SIG-M5 (cell line): ENCODE measurements around the gene C11orf91.
"Not testable (repeated sequence)": the region's sequence is repeated elsewhere in the genome, so short reads cannot be mapped to it uniquely, and the experiment has no call there.

Experiments used
- DNase-seq: peaks from one replicate; lab custom pipeline; 2025; lab: John Stamatoyannopoulos, UW

The C11orf91 gene

GRCh38 chr11:33700502-33701271 lies at the start of gene C11orf91:
C11orf91 (minus strand) TSS chr11:33700826; CDS start chr11:33700740, 86 bp downstream.
- DNase-seq: peak; percentile 5

- no peak for DNase-seq
Measured at GRCh38 chr11:33747979-33748378, 47.4 kb upstream of the C11orf91 start.

GRCh38 chr11:33743291-33743690 lies 42.7 kb upstream of the C11orf91 start:
- no peak for DNase-seq

GRCh38 chr11:33742249-33742851 lies 41.7 kb upstream of the C11orf91 start:
- no peak for DNase-seq

GRCh38 chr11:33741806-33742205 lies 41.2 kb upstream of the C11orf91 start:
- no peak for DNase-seq

GRCh38 chr11:33737362-33737821 lies 36.8 kb upstream of the C11orf91 start:
- DNase-seq: no peak

GRCh38 chr11:33736148-33736812 lies 35.7 kb upstream of the C11orf91 start, which contains the start of gene CD59:
CD59 (minus strand) TSS chr11:33736423; CDS start chr11:33722445, 13,978 bp downstream.
- no peak for DNase-seq

- no peak for DNase-seq
Measured at GRCh38 chr11:33735271-33736147, 34.9 kb upstream of the C11orf91 start.

GRCh38 chr11:33734441-33735270 lies 34.0 kb upstream of the C11orf91 start:
- no peak for DNase-seq

- no peak for DNase-seq
Measured at GRCh38 chr11:33733980-33734379, 33.4 kb upstream of the C11orf91 start.

- DNase-seq: peak; percentile 3
Measured at GRCh38 chr11:33731723-33732531, 31.3 kb upstream of the C11orf91 start.

GRCh38 chr11:33730716-33731115 lies 30.1 kb upstream of the C11orf91 start:
- DNase-seq: no peak

GRCh38 chr11:33729072-33729664 lies 28.5 kb upstream of the C11orf91 start:
- DNase-seq: not testable (repeated sequence)

GRCh38 chr11:33727539-33727938 lies 26.9 kb upstream of the C11orf91 start:
- DNase-seq: not testable (repeated sequence)

GRCh38 chr11:33725496-33725895 lies 24.9 kb upstream of the C11orf91 start:
- DNase-seq: no peak

- no peak for DNase-seq
Measured at GRCh38 chr11:33724644-33725035, 24.0 kb upstream of the C11orf91 start.

- DNase-seq: no peak
Measured at GRCh38 chr11:33723238-33723881, 22.7 kb upstream of the C11orf91 start.

GRCh38 chr11:33722590-33723234 lies 22.1 kb upstream of the C11orf91 start:
- no peak for DNase-seq

- no peak for DNase-seq
Measured at GRCh38 chr11:33721984-33722383, 21.4 kb upstream of the C11orf91 start.
